Gastroesophageal sphincter (tissue), 4 donors: ENCODE measurements around the gene MSL3B.

Experiments used
- ATAC-seq: fragments of 150-250 bp; one replicate; pipeline ENCODE4 v1.9.1; 2016; ENCODE audit warnings: mild to moderate bottlenecking, moderate library complexity
- H3K27ac ChIP-seq, 4 donors: fragments of 200-600 bp; sonication (generic) in 3 of 4; 1 replicate in 3 of 4; 2 replicates in 1 of 4; pipeline ENCODE4 v1.5.1; 2016 to 2019
- H3K27me3 ChIP-seq: fragments of 200-600 bp; sonication (generic); one replicate; pipeline ENCODE4 v1.5.1; 2019
- H3K36me3 ChIP-seq, 2 donors: fragments of 200-600 bp; sonication (generic); one replicate each; pipeline ENCODE4 v1.5.1; 2019; ENCODE audit warnings: control low read depth in 1 of 2
- H3K4me1 ChIP-seq, 3 donors: fragments of 200-600 bp; sonication (generic); 1 replicate in 2 of 3; 2 replicates in 1 of 3; pipeline ENCODE4 v1.5.1; 2016 to 2019; ENCODE audit warnings: control low read depth in 2 of 3
- H3K4me3 ChIP-seq, 2 donors: fragments of 200-600 bp; sonication (generic); one replicate each; pipeline ENCODE4 v1.5.1; 2019; ENCODE audit warnings: mild to moderate bottlenecking in 1 of 2, moderate library complexity in 1 of 2
- H3K9me3 ChIP-seq, 3 donors: fragments of 200-600 bp; sonication (generic); one replicate each; pipeline ENCODE4 v1.5.1; 2017 to 2019; ENCODE audit warnings: control low read depth in 2 of 3
- CTCF ChIP-seq, 4 experiments: fragments of 200-600 bp in 2 of 4; fragments of 450-650 bp in 2 of 4; sonication (generic) in 1 of 4; IDR thresholded peaks; one replicate each; pipeline ENCODE4 v1.5.1; 2017 to 2019; ENCODE audit warnings: antibody characterized with exemption in 4 of 4, mild to moderate bottlenecking in 2 of 4, moderate library complexity in 2 of 4
- EP300 ChIP-seq: sonication (generic); formaldehyde crosslinking; IDR thresholded peaks from one replicate; pipeline ENCODE4 v1.6.1; 2017; ENCODE audit warnings: antibody characterized with exemption, mild to moderate bottlenecking
- POLR2A ChIP-seq, 2 donors: fragments of 450-650 bp; IDR thresholded peaks; one replicate each; pipeline ENCODE4 v1.6.1; 2017; ENCODE audit warnings: antibody characterized with exemption in 2 of 2, mild to moderate bottlenecking in 2 of 2, moderate library complexity in 1 of 2
- POLR2AphosphoS5 ChIP-seq: sonication (generic); formaldehyde crosslinking; IDR thresholded peaks from one replicate; pipeline ENCODE4 v1.6.1; 2017; ENCODE audit warnings: antibody characterized with exemption
- WGBS, 2 donors: methylation state at CpG; one replicate each; pipeline ENCODE4 v1.1.5; 2018; ENCODE audit warnings: low coverage in 1 of 2; 5-methylcytosine and 5-hydroxymethylcytosine counted together

The MSL3B gene

DNA sequence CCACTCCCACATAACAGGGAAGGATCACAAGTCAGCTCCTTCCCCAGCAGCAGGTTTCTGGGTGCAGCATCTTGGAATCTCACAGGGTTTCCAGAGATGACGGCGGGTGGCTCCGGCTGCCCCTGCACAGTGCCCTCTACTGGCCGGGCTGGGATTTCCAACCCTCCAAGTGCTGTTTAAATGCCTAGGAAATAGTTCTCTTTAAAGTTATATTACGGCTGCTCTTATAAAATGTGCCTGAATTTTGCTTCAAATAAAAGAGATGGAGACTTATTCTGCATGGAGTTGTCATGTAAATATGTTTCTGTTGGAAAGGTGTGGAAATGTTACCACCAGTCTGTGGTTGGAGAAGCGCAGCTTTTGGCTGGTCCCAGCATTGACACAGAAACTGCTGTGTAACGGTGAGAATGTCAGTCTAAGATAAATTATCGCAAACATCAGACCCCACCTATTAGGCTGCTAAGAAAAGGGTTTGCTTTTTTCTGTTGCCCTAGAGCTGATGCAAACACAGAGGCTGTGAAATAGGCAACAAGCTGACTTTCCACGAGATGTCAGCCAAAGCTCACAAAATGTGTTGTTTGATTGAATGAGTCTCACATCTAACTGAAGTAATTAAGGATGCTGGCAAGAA is 10.6 kb downstream of the MSL3B start:
- Histone ChIP-seq H3K4me3 (no peak overlapping the region), H3K4me1 (peaks cover 0 to 25% (median 6%) of the 10 kb centered on the region in 3 donors), H3K27ac (peak overlapping the region in 1 of 4 donors; percentile 32), H3K27me3 (peaks cover 3% of the 10 kb centered on the region), H3K36me3 (no peaks in the 10 kb centered on the region), H3K9me3 (no peaks in the 10 kb centered on the region)
- WGBS, 2 donors, result 22 to 43% methylated on average over 7 to 9 of the region's 9 CpGs
- no peak for TF ChIP-seq EP300
- TF ChIP-seq POLR2AphosphoS5, result no peak
- TF ChIP-seq POLR2A (IDR thresholded peaks at IDR 0.05), result no peak
- TF ChIP-seq CTCF (IDR thresholded peaks at IDR 0.05), result peak in 2 of 4 experiments; percentile 21 to 68
- no peak for ATAC-seq

DNA sequence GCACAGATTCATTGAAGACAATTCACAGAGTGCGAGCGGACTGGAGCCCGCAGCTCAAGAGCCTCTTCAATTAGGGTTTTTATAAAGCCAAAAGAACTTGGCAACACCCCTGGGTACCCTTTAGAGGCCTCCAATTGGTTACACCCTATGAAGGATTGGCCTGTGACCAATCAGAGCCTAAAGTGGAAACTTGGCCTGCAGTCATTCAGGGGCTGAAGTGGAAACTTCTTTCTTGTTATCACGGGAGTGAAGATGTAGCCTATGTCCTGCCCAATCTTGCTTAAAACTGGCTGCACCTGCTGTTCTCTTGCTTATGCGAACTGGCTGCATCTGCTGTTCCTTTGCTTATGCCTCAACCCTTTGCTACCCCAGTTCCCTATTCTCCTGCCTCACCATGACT is 12.0 kb downstream of the MSL3B start:
- no peak overlapping the region for H3K4me3 ChIP-seq
- H3K4me1 ChIP-seq, result peaks cover 0 to 25% (median 6%) of the 10 kb centered on the region in 3 donors
- no peak overlapping the region for H3K27ac ChIP-seq
- WGBS, 2 donors, result 91 to 100% methylated on average over 1 to 2 of the region's 5 CpGs
- H3K36me3 ChIP-seq, result no peaks in the 10 kb centered on the region
- ATAC-seq, result no peak
- no peaks in the 10 kb centered on the region for H3K9me3 ChIP-seq
- H3K27me3 ChIP-seq, result peaks cover 16% of the 10 kb centered on the region
- no peak for TF ChIP-seq POLR2AphosphoS5
- no peak for TF ChIP-seq EP300
- no peak for TF ChIP-seq POLR2A (IDR thresholded peaks at IDR 0.05)
- TF ChIP-seq CTCF (IDR thresholded peaks at IDR 0.05), result no peak

GRCh38 chr2:233855345-233855744 is 12.8 kb downstream of the MSL3B start:
- no peak for TF ChIP-seq EP300
- TF ChIP-seq POLR2AphosphoS5, result no peak
- no peak for TF ChIP-seq CTCF (IDR thresholded peaks at IDR 0.05)
- no peak for TF ChIP-seq POLR2A (IDR thresholded peaks at IDR 0.05)
- Histone ChIP-seq H3K27me3 (peaks cover 24% of the 10 kb centered on the region), H3K4me3 (no peak overlapping the region), H3K9me3 (no peaks in the 10 kb centered on the region), H3K4me1 (peaks cover 0 to 25% (median 6%) of the 10 kb centered on the region in 3 donors), H3K36me3 (no peaks in the 10 kb centered on the region), H3K27ac (peak overlapping the region in 1 of 4 donors; percentile 79)
- no peak for ATAC-seq
- WGBS, 2 donors, result 73 to 81% methylated on average over 4 to 5 of the region's 5 CpGs

GRCh38 chr2:233854241-233854981 is 13.8 kb downstream of the MSL3B start, which contains the start of gene HJURP:
HJURP (minus strand) TSS chr2:233854535; CDS start chr2:233854500, 35 bp downstream.
- Histone ChIP-seq H3K9me3 (no peaks in the 10 kb centered on the region), H3K27me3 (peaks cover 31% of the 10 kb centered on the region), H3K27ac (peak within 1 kb of the TSS in 3 of 4 donors; percentile 73 to 79 (median 77)), H3K36me3 (no peaks in the 10 kb centered on the region), H3K4me1 (peaks cover 0 to 25% (median 6%) of the 10 kb centered on the region in 3 donors), H3K4me3 (peak within 1 kb of the TSS; percentile 58 to 78)
- 0 to 2% methylated on average over 9 to 36 of the region's 60 CpGs for WGBS, 2 donors
- peak; percentile 99 for ATAC-seq
- no peak for TF ChIP-seq EP300
- TF ChIP-seq POLR2AphosphoS5, result peak; percentile 52
- no peak for TF ChIP-seq CTCF (IDR thresholded peaks at IDR 0.05)
- TF ChIP-seq POLR2A (IDR thresholded peaks at IDR 0.05), result peak; percentile 42 to 53
